Thoracic aorta (tissue), 2 donors: ENCODE measurements around the gene JAK2. TPM values are rescaled to one million over a fixed set of nuclear protein-coding genes. Genes with fewer than 3 reads are reported as not detected.
"Not testable (repeated sequence)": the region's sequence is repeated elsewhere in the genome, so short reads cannot be mapped to it uniquely, and the experiment has no call there.

Source experiments
- ATAC-seq: fragments of 150-250 bp; one replicate; pipeline ENCODE4 v1.8.0; 2017; ENCODE audit warnings: low read depth; ENCODE audit not compliant: insufficient number of reproducible peaks, low FRiP score
- DNase-seq: peaks from one replicate; pipeline ENCODE4 v3.0.0-alpha.2; 2020; ENCODE audit warnings: low spot score
- H3K27ac ChIP-seq, 2 donors: fragments of 200-600 bp; sonication (generic); 1 replicate in 1 of 2; 2 replicates in 1 of 2; pipeline ENCODE4 v1.5.1; 2016; ENCODE audit warnings: mild to moderate bottlenecking in 2 of 2, moderate library complexity in 2 of 2
- H3K27me3 ChIP-seq: fragments of 200-600 bp; sonication (generic); replicated peaks from 2 replicates; pipeline ENCODE4 v1.6.0; 2016; ENCODE audit warnings: mild to moderate bottlenecking; ENCODE audit not compliant: insufficient read depth
- H3K36me3 ChIP-seq: fragments of 200-600 bp; sonication (generic); one replicate; pipeline ENCODE4 v1.5.1; 2016
- H3K4me1 ChIP-seq, 2 donors: fragments of 200-600 bp; sonication (generic); 1 replicate in 1 of 2; 2 replicates in 1 of 2; pipeline versions ENCODE4 v1.5.1 to v1.6.0; 2016; ENCODE audit warnings: low read depth in 2 of 2, mild to moderate bottlenecking in 1 of 2; ENCODE audit not compliant: control insufficient read depth in 1 of 2
- H3K4me3 ChIP-seq: fragments of 200-600 bp; sonication (generic); 2 replicates; pipeline ENCODE4 v1.5.1; 2016; ENCODE audit warnings: mild to moderate bottlenecking
- H3K9me3 ChIP-seq: fragments of 200-600 bp; sonication (generic); 2 replicates; pipeline ENCODE4 v1.5.1; 2016
- CTCF ChIP-seq: fragments of 200-600 bp; sonication (generic); IDR thresholded peaks from one replicate; pipeline ENCODE4 v1.5.1; 2019; ENCODE audit warnings: antibody characterized with exemption
- total RNA-seq, 2 donors: library from RNA; depleted of rRNA; stranded (reverse); fragments of >200 nt; gene quantifications; one replicate each; pipeline versions ENCODE4 v1.1.0 to v1.2.3, GENCODE V29; 2016

JAK2 gene
- total RNA-seq, 2 donors from 2014 or later, result 77.8 to 90.0 TPM

- H3K27me3 ChIP-seq, result no peaks in the 10 kb centered on the region
- no peak for ATAC-seq
- peak overlapping the region; percentile 48 to 59 for H3K27ac ChIP-seq
- H3K4me3 ChIP-seq, result no peak overlapping the region
- H3K9me3 ChIP-seq, result no peaks in the 10 kb centered on the region
- H3K4me1 ChIP-seq, result peaks cover 34 to 86% of the 10 kb centered on the region in 2 donors
- H3K36me3 ChIP-seq, result no peaks in the 10 kb centered on the region
- no peak for TF ChIP-seq CTCF
- no peak for DNase-seq
These were observed 45.9 kb upstream of the JAK2 start for GRCh38 chr9:4939118-4939561.

GRCh38 chr9:4942042-4942691, 42.9 kb upstream of the JAK2 start:
- H3K36me3 ChIP-seq, DNase-seq, H3K9me3 ChIP-seq, H3K4me3 ChIP-seq, H3K27me3 ChIP-seq, ATAC-seq: not testable (repeated sequence)
- H3K27ac ChIP-seq, result peak overlapping the region; percentile 73 to 76
- peaks cover 35 to 88% of the 10 kb centered on the region in 2 donors for H3K4me1 ChIP-seq

GRCh38 chr9:4943346-4943745, 41.7 kb upstream of the JAK2 start:
- no peak for ATAC-seq

GRCh38 chr9:4944431-4945211, 40.5 kb upstream of the JAK2 start:
- H3K27me3 ChIP-seq, H3K36me3 ChIP-seq, DNase-seq, H3K4me3 ChIP-seq, ATAC-seq, H3K9me3 ChIP-seq: not testable (repeated sequence)
- peaks cover 27 to 66% of the 10 kb centered on the region in 2 donors for H3K4me1 ChIP-seq
- peak overlapping the region; percentile 60 to 73 for H3K27ac ChIP-seq

More at GRCh38 chr9:4943346-4943745, 41.7 kb upstream of the JAK2 start:
- TF ChIP-seq CTCF, result no peak
- Histone ChIP-seq H3K4me3 (no peak overlapping the region), H3K9me3 (no peaks in the 10 kb centered on the region), H3K27me3 (no peaks in the 10 kb centered on the region), H3K36me3 (no peaks in the 10 kb centered on the region), H3K4me1 (peaks cover 35 to 79% of the 10 kb centered on the region in 2 donors), H3K27ac (peak overlapping the region; percentile 73 to 76)
- DNase-seq, result no peak

GRCh38 chr9:4946937-4947336, 38.1 kb upstream of the JAK2 start:
- no peaks in the 10 kb centered on the region for H3K36me3 ChIP-seq
- peak overlapping the region; percentile 52 to 73 for H3K27ac ChIP-seq
- no peaks in the 10 kb centered on the region for H3K9me3 ChIP-seq
- peaks cover 25 to 50% of the 10 kb centered on the region in 2 donors for H3K4me1 ChIP-seq
- no peak for DNase-seq
- H3K27me3 ChIP-seq, result no peaks in the 10 kb centered on the region
- ATAC-seq, result peak; percentile 84
- no peak overlapping the region for H3K4me3 ChIP-seq
- no peak for TF ChIP-seq CTCF

GRCh38 chr9:4955836-4956235, 29.2 kb upstream of the JAK2 start:
- DNase-seq (no peak), ATAC-seq (no peak)
- no peak overlapping the region for H3K27ac ChIP-seq
- no peaks in the 10 kb centered on the region for H3K36me3 ChIP-seq
- no peak for TF ChIP-seq CTCF
- peaks cover 3 to 18% of the 10 kb centered on the region in 2 donors for H3K4me1 ChIP-seq
- H3K4me3 ChIP-seq, result no peak overlapping the region
- H3K9me3 ChIP-seq, result no peaks in the 10 kb centered on the region
- no peaks in the 10 kb centered on the region for H3K27me3 ChIP-seq
